ENCODE results near the gene COA1.
"Not testable (repeated sequence)": the region's sequence is repeated elsewhere in the genome, so short reads cannot be mapped to it uniquely, and the experiment has no call there.

Gene COA1

GRCh38 chr7:43753843-43754242 lies 24.5 kb upstream of the COA1 start:
- no peaks in the 10 kb centered on the region for H3K9me3 Mint-ChIP-seq

GRCh38 chr7:43753271-43753810 lies 24.0 kb upstream of the COA1 start:
- Mint-ChIP-seq H3K4me1 (peaks cover 22% of the 10 kb centered on the region), H3K4me3 (no peak overlapping the region), H3K27me3 (no peaks in the 10 kb centered on the region), H3K9me3 (no peaks in the 10 kb centered on the region), H3K36me3 (ENCODE audit: insufficient read depth) (no peaks in the 10 kb centered on the region), H3K27ac (ENCODE audit: low read depth) (no peak overlapping the region)
- ATAC-seq (replicated peaks; ENCODE audit: extremely low read depth, poor library complexity, severe bottlenecking) (no peak), DNase-seq (ENCODE audit: low spot score in 2 of 2) (no peak)

More at GRCh38 chr7:43753843-43754242, 24.5 kb upstream of the COA1 start:
- Mint-ChIP-seq H3K4me3 (no peak overlapping the region), H3K4me1 (peaks cover 22% of the 10 kb centered on the region), H3K36me3 (ENCODE audit: insufficient read depth) (no peaks in the 10 kb centered on the region), H3K27ac (ENCODE audit: low read depth) (no peak overlapping the region), H3K27me3 (no peaks in the 10 kb centered on the region)
- DNase-seq (ENCODE audit: low spot score in 2 of 2) (no peak), ATAC-seq (replicated peaks; ENCODE audit: extremely low read depth, poor library complexity, severe bottlenecking) (no peak)

GRCh38 chr7:43752411-43752810 lies 23.1 kb upstream of the COA1 start:
- Mint-ChIP-seq H3K9me3 (no peaks in the 10 kb centered on the region), H3K27ac (ENCODE audit: low read depth) (no peak overlapping the region), H3K4me3 (no peak overlapping the region), H3K27me3 (no peaks in the 10 kb centered on the region), H3K36me3 (ENCODE audit: insufficient read depth) (no peaks in the 10 kb centered on the region), H3K4me1 (peaks cover 14% of the 10 kb centered on the region)
- ATAC-seq (replicated peaks; ENCODE audit: extremely low read depth, poor library complexity, severe bottlenecking) (no peak), DNase-seq (ENCODE audit: low spot score in 2 of 2) (no peak)

- Mint-ChIP-seq H3K9me3 (no peaks in the 10 kb centered on the region), H3K27me3 (no peaks in the 10 kb centered on the region), H3K27ac (ENCODE audit: low read depth) (no peak overlapping the region), H3K36me3 (ENCODE audit: insufficient read depth) (peaks cover 2% of the 10 kb centered on the region), H3K4me1 (peaks cover 7% of the 10 kb centered on the region), H3K4me3 (no peak overlapping the region)
- DNase-seq (ENCODE audit: low spot score in 2 of 2) (no peak), ATAC-seq (replicated peaks; ENCODE audit: extremely low read depth, poor library complexity, severe bottlenecking) (no peak)
Observed at GRCh38 chr7:43750016-43750887, 20.9 kb upstream of the COA1 start.

GRCh38 chr7:43749383-43749940 lies 20.1 kb upstream of the COA1 start:
- Mint-ChIP-seq H3K4me3 (no peak overlapping the region), H3K27ac (ENCODE audit: low read depth) (no peak overlapping the region), H3K36me3 (ENCODE audit: insufficient read depth) (peaks cover 2% of the 10 kb centered on the region), H3K27me3 (no peaks in the 10 kb centered on the region), H3K4me1 (peaks cover 7% of the 10 kb centered on the region), H3K9me3 (no peaks in the 10 kb centered on the region)
- DNase-seq (ENCODE audit: low spot score in 2 of 2) (no peak), ATAC-seq (replicated peaks; ENCODE audit: extremely low read depth, poor library complexity, severe bottlenecking) (no peak)

GRCh38 chr7:43747328-43748105 lies 18.2 kb upstream of the COA1 start:
- ATAC-seq (replicated peaks; ENCODE audit: extremely low read depth, poor library complexity, severe bottlenecking): no peak
- H3K36me3 Mint-ChIP-seq (ENCODE audit: insufficient read depth): peaks cover 2% of the 10 kb centered on the region
- peaks cover 7% of the 10 kb centered on the region for H3K4me1 Mint-ChIP-seq
- H3K4me3 Mint-ChIP-seq: no peak overlapping the region
- no peak overlapping the region for H3K27ac Mint-ChIP-seq (ENCODE audit: low read depth)
- no peaks in the 10 kb centered on the region for H3K9me3 Mint-ChIP-seq
- H3K27me3 Mint-ChIP-seq: no peaks in the 10 kb centered on the region
- no peak for DNase-seq (ENCODE audit: low spot score in 2 of 2)

- Mint-ChIP-seq H3K27ac (ENCODE audit: low read depth) (no peak overlapping the region), H3K27me3 (no peaks in the 10 kb centered on the region), H3K9me3 (no peaks in the 10 kb centered on the region), H3K36me3 (ENCODE audit: insufficient read depth) (peaks cover 2% of the 10 kb centered on the region), H3K4me1 (no peaks in the 10 kb centered on the region), H3K4me3 (no peak overlapping the region)
- DNase-seq (ENCODE audit: low spot score in 2 of 2) (no peak), ATAC-seq (replicated peaks; ENCODE audit: extremely low read depth, poor library complexity, severe bottlenecking) (no peak)
Observed at GRCh38 chr7:43742692-43743091, 13.4 kb upstream of the COA1 start.

GRCh38 chr7:43737467-43738127 lies 8.3 kb upstream of the COA1 start:
- Mint-ChIP-seq H3K4me1 (peaks cover 4% of the 10 kb centered on the region), H3K9me3 (no peaks in the 10 kb centered on the region), H3K36me3 (ENCODE audit: insufficient read depth) (no peaks in the 10 kb centered on the region), H3K4me3 (no peak overlapping the region), H3K27me3 (no peaks in the 10 kb centered on the region), H3K27ac (ENCODE audit: low read depth) (no peak overlapping the region)
- DNase-seq (ENCODE audit: low spot score in 2 of 2) (no peak), ATAC-seq (replicated peaks; ENCODE audit: extremely low read depth, poor library complexity, severe bottlenecking) (no peak)

- Mint-ChIP-seq H3K4me1 (peaks cover 4% of the 10 kb centered on the region), H3K27ac (ENCODE audit: low read depth) (no peak overlapping the region), H3K9me3 (no peaks in the 10 kb centered on the region), H3K36me3 (ENCODE audit: insufficient read depth) (peaks cover 2% of the 10 kb centered on the region), H3K4me3 (no peak overlapping the region), H3K27me3 (no peaks in the 10 kb centered on the region)
- DNase-seq (ENCODE audit: low spot score in 2 of 2) (no peak), ATAC-seq (replicated peaks; ENCODE audit: extremely low read depth, poor library complexity, severe bottlenecking) (no peak)
Observed at GRCh38 chr7:43735802-43736603, 6.7 kb upstream of the COA1 start.

GRCh38 chr7:43735403-43735801 lies 6.1 kb upstream of the COA1 start:
- Mint-ChIP-seq H3K4me3 (no peak overlapping the region), H3K36me3 (ENCODE audit: insufficient read depth) (peaks cover 2% of the 10 kb centered on the region), H3K27ac (ENCODE audit: low read depth) (no peak overlapping the region), H3K27me3 (no peaks in the 10 kb centered on the region), H3K9me3 (no peaks in the 10 kb centered on the region), H3K4me1 (peaks cover 4% of the 10 kb centered on the region)
- DNase-seq (ENCODE audit: low spot score in 2 of 2) (no peak), ATAC-seq (replicated peaks; ENCODE audit: extremely low read depth, poor library complexity, severe bottlenecking) (no peak)

- H3K27ac Mint-ChIP-seq (ENCODE audit: low read depth); H3K36me3 Mint-ChIP-seq (ENCODE audit: insufficient read depth); H3K9me3 Mint-ChIP-seq; H3K27me3 Mint-ChIP-seq; DNase-seq (ENCODE audit: low spot score in 2 of 2); ATAC-seq (replicated peaks; ENCODE audit: extremely low read depth, poor library complexity, severe bottlenecking); H3K4me1 Mint-ChIP-seq: not testable (repeated sequence)
- H3K4me3 Mint-ChIP-seq: peak overlapping the region; percentile 2
Observed at GRCh38 chr7:43734575-43735332, 5.4 kb upstream of the COA1 start.

Measured in central memory CD8-positive, alpha-beta T cell (primary cell).